ENCODE data around the gene SSBP3. TPM values are rescaled to one million over a fixed set of nuclear protein-coding genes. Genes with fewer than 3 reads are reported as not detected.
A peak's percentile ranks its signal among the peaks of the same experiment; 100 is the strongest.

The SSBP3 gene
- total and polyA plus RNA-seq, 9 of the 15 experiments (the other 6 are each of a cell fraction or from before 2014, with no cell fraction given): 8.7 to 108 (median 33.8) TPM

DNA sequence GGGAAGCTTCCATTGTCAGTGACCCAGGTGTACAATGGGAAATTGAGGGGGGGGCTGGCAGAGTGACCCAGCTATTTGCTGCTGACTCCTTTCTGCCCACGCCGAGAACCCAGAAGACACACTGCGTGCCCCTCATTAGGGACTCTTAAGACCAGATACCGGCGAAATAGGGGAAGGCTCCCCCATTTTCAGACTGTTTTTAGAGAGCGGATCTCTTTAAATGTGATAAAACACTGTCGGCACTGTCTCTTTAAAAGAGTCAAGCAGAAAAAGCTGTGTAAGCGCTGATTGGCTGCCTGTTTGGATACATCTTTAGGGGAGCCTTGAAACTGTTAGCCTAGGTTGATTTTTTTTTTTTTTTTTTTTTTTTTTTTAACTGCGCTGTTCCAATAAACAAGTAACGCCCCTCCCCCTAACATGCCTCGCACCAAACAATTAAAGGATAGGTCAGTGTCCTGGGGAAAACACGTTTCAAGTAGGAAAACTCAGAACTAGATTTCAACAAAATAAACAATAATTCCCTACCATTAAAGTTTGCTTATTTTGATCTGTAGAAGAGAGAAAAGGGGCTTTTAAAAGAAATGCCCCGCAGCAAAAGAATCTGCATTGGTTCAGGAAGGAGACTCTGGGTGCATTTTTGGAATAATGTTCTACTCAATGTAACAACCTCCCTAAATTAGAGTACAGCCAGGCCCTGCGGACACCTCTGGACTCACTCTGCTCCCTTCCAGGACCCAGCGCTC lies 1.4 kb upstream of the SSBP3 start (continued):
- TF ChIP-seq HMG20A (CRISPR knock-in tag; conservative IDR thresholded peaks at IDR 0.05): no peak
- peak; percentile 59 to 65; a peak in 3 of 4 replicates for TF ChIP-seq MAZ (CRISPR knock-in tag; conservative IDR thresholded peaks at IDR 0.05 in 1 of 2, IDR thresholded peaks at IDR 0.05 in 1 of 2)
- TF ChIP-seq, protein P1, sequence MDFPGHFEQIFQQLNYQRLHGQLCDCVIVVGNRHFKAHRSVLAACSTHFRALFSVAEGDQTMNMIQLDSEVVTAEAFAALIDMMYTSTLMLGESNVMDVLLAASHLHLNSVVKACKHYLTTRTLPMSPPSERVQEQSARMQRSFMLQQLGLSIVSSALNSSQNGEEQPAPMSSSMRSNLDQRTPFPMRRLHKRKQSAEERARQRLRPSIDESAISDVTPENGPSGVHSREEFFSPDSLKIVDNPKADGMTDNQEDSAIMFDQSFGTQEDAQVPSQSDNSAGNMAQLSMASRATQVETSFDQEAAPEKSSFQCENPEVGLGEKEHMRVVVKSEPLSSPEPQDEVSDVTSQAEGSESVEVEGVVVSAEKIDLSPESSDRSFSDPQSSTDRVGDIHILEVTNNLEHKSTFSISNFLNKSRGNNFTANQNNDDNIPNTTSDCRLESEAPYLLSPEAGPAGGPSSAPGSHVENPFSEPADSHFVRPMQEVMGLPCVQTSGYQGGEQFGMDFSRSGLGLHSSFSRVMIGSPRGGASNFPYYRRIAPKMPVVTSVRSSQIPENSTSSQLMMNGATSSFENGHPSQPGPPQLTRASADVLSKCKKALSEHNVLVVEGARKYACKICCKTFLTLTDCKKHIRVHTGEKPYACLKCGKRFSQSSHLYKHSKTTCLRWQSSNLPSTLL (IDR thresholded peaks at IDR 0.05): no peak
- TF ChIP-seq POLR3A (IDR thresholded peaks at IDR 0.05; ENCODE audit: borderline replicate concordance, extremely low read depth, insufficient read depth, insufficient read length): no peak
- TF ChIP-seq NCOA6 (IDR thresholded peaks at IDR 0.05): no peak
- peak; percentile 21; the same call in 1 of the 2 replicates for TF ChIP-seq ESRRA (IDR thresholded peaks at IDR 0.05; ENCODE audit: borderline replicate concordance, low read depth)
- TF ChIP-seq RNF2 (IDR thresholded peaks at IDR 0.05): peak; percentile 80; the same call in 1 of the 2 replicates
- TF ChIP-seq, protein P2, sequence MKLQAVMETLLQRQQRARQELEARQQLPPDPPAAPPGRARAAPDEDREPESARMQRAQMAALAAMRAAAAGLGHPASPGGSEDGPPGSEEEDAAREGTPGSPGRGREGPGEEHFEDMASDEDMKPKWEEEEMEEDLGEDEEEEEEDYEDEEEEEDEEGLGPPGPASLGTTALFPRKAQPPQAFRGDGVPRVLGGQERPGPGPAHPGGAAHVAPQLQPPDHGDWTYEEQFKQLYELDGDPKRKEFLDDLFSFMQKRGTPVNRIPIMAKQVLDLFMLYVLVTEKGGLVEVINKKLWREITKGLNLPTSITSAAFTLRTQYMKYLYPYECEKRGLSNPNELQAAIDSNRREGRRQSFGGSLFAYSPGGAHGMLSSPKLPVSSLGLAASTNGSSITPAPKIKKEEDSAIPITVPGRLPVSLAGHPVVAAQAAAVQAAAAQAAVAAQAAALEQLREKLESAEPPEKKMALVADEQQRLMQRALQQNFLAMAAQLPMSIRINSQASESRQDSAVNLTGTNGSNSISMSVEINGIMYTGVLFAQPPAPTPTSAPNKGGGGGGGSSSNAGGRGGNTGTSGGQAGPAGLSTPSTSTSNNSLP (IDR thresholded peaks at IDR 0.05; ENCODE audit: borderline replicate concordance, low read depth, low read length): peak; percentile 75
- peak in 1 of 2 experiments; percentile 59; a peak in 1 of 4 replicates for TF ChIP-seq TEAD1 (CRISPR knock-in tag; IDR thresholded peaks at IDR 0.05)
- peak; percentile 51; the same call in 1 of the 2 replicates for TF ChIP-seq CTBP1 (IDR thresholded peaks at IDR 0.05; ENCODE audit: borderline replicate concordance)
- TF ChIP-seq, protein P3, sequence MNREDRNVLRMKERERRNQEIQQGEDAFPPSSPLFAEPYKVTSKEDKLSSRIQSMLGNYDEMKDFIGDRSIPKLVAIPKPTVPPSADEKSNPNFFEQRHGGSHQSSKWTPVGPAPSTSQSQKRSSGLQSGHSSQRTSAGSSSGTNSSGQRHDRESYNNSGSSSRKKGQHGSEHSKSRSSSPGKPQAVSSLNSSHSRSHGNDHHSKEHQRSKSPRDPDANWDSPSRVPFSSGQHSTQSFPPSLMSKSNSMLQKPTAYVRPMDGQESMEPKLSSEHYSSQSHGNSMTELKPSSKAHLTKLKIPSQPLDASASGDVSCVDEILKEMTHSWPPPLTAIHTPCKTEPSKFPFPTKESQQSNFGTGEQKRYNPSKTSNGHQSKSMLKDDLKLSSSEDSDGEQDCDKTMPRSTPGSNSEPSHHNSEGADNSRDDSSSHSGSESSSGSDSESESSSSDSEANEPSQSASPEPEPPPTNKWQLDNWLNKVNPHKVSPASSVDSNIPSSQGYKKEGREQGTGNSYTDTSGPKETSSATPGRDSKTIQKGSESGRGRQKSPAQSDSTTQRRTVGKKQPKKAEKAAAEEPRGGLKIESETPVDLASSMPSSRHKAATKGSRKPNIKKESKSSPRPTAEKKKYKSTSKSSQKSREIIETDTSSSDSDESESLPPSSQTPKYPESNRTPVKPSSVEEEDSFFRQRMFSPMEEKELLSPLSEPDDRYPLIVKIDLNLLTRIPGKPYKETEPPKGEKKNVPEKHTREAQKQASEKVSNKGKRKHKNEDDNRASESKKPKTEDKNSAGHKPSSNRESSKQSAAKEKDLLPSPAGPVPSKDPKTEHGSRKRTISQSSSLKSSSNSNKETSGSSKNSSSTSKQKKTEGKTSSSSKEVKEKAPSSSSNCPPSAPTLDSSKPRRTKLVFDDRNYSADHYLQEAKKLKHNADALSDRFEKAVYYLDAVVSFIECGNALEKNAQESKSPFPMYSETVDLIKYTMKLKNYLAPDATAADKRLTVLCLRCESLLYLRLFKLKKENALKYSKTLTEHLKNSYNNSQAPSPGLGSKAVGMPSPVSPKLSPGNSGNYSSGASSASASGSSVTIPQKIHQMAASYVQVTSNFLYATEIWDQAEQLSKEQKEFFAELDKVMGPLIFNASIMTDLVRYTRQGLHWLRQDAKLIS (CRISPR knock-in tag; IDR thresholded peaks at IDR 0.05): no peak
- peak; percentile 93 for TF ChIP-seq EP300 (IDR thresholded peaks at IDR 0.05; ENCODE audit: low read length)
- TF ChIP-seq, protein P4, sequence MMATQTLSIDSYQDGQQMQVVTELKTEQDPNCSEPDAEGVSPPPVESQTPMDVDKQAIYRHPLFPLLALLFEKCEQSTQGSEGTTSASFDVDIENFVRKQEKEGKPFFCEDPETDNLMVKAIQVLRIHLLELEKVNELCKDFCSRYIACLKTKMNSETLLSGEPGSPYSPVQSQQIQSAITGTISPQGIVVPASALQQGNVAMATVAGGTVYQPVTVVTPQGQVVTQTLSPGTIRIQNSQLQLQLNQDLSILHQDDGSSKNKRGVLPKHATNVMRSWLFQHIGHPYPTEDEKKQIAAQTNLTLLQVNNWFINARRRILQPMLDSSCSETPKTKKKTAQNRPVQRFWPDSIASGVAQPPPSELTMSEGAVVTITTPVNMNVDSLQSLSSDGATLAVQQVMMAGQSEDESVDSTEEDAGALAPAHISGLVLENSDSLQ (IDR thresholded peaks at IDR 0.05): peak; percentile 69
- TF ChIP-seq CHD4 (IDR thresholded peaks at IDR 0.05; ENCODE audit: insufficient read depth, insufficient replicate concordance, low read depth, low read length, poor library complexity, severe bottlenecking): no peak
- TF ChIP-seq, protein P5, sequence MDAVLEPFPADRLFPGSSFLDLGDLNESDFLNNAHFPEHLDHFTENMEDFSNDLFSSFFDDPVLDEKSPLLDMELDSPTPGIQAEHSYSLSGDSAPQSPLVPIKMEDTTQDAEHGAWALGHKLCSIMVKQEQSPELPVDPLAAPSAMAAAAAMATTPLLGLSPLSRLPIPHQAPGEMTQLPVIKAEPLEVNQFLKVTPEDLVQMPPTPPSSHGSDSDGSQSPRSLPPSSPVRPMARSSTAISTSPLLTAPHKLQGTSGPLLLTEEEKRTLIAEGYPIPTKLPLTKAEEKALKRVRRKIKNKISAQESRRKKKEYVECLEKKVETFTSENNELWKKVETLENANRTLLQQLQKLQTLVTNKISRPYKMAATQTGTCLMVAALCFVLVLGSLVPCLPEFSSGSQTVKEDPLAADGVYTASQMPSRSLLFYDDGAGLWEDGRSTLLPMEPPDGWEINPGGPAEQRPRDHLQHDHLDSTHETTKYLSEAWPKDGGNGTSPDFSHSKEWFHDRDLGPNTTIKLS (IDR thresholded peaks at IDR 0.05; ENCODE audit: borderline replicate concordance, low read depth): peak; percentile 36; the same call in 1 of the 2 replicates
- TF ChIP-seq PURB (CRISPR knock-in tag; IDR thresholded peaks at IDR 0.05; ENCODE audit: low read depth): no peak
